HG03064 (cell line): Measurements from ENCODE around the gene BACH2.
"Not testable (repeated sequence)": the region's sequence is repeated elsewhere in the genome, so short reads cannot be mapped to it uniquely, and the experiment has no call there.

Experiments
- ATAC-seq: cut with Tn5 transposase; IDR thresholded peaks from one replicate; pipeline ENCODE4 v1.9.1; 2021; ENCODE audit warnings: low read depth; ENCODE audit not compliant: unreplicated experiment

BACH2 gene

DNA sequence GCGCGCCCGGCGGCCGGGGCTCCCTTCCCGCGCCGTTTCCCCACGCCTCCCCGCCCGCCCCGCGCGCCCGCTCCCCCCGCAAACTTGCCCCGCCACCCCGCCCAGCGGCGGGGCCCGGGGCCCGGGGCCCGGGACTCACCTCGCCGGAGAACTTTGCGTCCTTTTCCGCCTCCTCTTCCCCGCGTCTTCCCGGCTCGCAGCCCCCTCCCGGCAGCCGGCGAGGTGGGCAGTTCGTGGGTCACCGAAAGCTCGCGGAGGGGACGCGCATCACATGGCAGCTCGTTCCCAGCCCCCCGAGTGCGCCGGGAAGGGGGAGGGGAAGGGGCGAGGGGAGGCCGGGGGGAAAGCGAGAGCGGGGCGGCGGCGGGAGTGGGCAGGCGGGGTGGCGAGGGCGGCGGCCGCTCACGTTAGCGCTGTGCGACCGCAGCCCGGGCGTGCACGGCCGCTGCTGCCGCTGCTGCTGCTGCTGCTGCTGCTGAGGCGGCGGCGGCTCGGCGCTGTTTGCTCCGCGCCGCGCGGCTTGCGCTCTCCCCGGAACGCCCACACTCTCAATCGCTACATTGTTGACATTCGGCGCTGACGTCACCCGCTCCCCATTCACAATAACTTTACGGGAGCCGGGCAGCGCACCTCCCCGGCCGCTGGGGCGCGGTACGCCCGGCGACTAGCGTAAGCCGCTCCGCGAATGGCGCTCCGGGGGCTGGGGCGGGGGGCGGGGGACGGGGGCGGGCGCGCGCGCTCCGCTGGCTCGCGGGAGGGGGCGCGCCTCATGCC is at the start of gene BACH2:
Gene BACH2 (minus strand): TSS at position 503 of the 774 bp plus-strand sequence. CDS start 287,999 bp downstream, outside the sequence.
- peak; percentile 47 for ATAC-seq

DNA sequence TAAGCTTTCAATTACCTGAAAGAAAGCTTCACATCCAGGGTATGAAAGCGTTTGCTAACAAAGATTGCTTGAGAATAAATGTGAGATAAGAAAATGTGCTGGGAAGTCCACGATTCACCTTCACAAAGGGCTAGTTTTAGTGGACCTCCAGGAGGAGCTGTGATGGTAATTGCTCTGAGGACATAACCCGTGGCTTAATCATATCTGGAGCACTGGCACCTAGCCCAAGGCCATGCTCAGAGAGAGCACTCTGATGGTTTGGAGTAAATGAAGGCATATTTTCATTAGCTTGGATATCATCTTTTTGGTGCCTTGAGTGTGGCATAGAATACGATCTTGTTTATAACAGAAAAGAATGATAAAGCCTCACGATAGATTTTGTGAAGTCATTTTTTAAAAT is 46.9 kb upstream of the BACH2 start:
- no peak for ATAC-seq

DNA sequence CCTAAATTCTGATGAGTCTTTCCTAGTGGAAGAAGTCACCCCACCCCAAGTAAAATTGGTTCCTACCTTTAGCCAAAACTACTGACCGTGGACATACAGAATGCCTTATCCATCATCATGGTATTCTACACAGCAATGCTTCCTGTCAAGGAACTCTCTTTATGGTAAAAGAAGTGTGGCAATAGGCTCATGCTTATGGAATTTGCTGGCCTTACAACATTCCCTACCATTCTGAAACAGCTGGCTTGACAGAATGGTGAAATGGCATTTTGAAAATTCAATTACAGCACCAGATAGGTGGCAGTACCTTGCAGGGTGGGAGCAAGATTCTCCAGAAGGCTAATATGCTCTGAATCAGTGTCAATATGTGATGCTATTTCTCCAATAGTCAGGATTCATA is 41.8 kb upstream of the BACH2 start:
- no peak for ATAC-seq

DNA sequence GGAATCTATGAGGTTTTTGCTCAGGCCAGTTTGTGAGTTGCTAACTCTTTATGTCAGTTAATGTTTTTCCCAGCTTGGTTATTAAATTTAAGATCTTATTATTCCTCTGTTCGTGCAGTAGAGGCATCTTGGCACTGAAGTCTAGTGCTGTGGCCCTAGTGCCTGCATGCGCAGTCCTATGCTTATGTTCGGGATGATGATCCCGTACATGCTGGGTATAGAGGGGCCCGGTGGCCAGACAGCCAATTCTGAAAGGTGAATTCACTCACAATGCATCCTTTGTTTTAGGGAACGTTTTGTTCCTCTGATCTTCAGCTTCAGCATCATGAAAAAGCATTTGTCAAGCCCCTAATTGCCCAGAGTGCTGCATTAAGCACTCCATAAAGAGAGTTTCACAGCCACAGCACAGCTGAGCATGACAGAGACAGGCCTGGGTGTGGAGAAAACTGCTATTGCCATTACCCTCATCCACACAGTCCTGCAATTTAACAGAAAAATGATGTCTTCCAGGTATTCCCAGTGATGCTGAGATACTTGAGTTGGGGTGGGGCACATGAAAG is 39.8 kb upstream of the BACH2 start:
- no peak for ATAC-seq

DNA sequence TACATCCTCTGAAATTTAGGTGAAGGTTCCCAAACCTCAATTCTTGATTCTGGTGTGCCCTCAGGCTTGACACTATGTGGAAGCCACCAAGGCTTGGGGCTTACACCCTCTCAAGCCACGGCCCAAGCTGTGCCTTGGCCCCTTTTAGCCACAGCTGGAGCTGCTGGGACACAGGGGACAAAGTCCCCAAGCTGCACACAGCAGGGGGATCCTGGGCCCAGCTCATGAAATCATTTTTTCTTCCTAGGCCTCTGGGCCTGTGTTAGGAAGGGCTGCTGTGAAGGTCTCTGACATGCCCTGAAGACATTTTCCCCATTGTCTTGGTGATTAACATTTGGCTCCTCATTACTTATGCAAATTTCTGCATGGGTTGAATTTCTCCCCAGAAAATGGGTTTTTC is 37.3 kb upstream of the BACH2 start:
- no peak for ATAC-seq

DNA sequence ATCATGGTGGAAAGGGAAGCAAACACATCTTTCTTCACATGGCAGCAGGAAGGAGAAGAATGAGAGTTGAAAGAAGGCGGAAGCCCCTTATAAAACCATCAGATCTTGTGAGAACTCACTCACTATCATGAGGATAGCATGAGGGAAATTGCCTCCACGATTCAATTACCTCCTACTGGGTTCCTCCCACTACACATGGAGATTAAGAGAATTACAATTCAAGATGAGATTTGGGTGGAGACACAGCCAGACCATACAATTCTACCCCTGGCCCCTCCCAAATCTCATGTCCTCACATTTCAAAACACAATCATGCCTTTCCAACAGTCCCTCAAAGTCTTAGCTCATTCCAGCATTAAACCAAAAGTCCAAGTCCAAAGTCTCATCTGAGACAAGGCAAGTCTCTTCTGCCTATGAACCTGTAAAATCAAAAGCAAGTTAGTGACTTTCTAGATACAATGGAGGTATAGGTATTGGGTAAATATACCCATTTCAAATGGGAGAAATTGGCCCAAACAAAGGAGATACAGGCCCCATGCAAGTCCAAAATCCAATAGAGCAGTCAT is 36.4 kb upstream of the BACH2 start:
- not testable (repeated sequence) for ATAC-seq

DNA sequence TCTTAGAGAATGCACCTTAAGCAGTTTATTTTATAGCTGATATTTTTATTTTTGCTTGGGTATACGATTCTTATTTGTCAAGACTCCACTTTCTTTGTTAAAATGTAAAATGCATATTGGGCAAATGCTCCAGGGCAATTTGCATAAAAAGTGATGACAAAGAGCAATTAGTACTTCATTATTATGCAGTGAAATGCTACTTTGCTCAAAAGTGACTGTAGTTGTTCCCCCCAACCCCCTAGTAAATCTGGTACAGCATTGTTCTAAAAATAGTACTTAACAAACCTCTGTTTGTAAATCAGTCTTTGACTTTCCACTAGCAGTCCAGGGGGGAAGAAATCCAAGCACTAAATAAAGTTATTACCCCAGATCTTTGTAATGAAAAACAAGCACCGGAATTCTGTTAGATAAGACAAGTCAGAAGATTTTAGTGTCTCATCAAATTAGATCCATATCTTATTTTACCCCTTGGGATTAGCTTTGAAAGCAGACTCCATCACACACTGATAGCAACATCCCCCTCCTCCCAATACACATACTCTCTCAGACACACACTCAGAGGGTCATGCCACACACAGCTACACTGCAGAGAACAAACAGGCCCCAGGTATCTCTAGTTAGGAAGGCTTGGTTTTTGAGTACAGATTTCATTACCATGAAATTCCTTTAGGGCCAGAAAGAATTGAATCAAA is 32.9 kb upstream of the BACH2 start:
- ATAC-seq, result no peak

DNA sequence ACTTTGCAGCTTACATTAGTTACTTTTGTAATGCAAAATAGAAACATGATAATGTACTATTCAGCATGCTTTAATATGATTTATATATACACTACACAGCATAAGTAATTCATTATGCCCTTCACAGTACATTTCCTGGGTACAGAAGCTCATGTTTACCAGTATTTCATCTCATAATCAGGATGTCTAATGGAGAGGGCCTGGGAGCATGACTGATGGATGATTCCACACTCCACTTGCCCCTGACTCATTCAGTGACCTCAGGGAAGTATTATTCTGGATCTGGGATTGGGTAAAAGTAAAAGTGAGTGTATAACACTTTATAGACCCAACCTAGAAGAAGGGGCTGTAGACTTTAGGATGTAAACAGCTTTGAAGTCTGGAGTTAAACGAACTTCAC is 31.4 kb upstream of the BACH2 start:
- ATAC-seq, result no peak

DNA sequence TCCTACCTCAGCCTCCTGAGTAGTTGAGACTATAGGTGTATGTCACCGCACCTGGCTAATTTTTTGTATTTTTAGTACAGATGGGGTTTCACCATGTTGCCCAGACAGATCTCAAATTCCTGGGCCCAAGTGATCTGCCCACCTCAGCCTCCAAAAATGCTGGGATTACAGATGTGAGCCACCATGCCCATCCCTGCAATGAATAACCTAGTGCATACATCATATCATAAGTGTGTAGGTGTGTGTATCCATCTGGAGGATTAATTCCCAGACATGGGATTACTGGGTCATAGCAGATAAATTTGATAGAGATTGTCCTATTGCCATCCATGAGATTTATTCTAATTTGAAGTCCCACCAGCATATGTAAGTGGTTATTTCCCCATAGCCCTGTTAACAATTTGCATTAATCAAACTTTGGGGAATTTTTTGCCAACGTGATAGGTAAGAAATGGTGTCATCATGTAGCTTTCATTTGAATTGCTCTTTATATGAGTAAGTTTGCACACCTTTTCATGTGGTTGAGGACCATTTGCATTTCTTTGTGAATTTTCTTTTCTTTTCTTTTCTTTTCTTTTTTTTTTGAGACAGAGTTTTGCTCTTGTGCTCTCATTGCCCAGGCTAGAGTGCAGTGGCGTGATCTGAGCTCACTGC is 29.9 kb upstream of the BACH2 start:
- ATAC-seq, result no peak

DNA sequence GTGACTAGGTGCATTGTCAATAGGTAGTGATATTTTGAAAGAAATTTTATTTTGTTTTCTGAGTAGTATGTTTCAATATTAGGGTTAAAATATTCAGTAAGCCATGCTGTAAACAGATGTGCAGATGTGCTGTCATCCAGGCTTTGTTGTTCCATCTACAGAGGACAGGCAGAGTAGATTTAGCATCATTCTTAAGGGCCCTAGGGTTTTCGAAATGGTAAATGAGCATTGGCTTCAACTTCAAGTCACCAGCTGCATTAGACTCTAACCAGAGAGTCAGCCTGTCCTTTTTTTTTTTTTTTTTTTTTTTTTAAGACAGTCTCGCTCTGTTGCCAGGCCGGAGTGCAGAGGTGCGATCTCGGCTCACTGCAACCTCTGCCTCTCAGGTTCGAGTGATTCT is 27.1 kb upstream of the BACH2 start:
- no peak for ATAC-seq

DNA sequence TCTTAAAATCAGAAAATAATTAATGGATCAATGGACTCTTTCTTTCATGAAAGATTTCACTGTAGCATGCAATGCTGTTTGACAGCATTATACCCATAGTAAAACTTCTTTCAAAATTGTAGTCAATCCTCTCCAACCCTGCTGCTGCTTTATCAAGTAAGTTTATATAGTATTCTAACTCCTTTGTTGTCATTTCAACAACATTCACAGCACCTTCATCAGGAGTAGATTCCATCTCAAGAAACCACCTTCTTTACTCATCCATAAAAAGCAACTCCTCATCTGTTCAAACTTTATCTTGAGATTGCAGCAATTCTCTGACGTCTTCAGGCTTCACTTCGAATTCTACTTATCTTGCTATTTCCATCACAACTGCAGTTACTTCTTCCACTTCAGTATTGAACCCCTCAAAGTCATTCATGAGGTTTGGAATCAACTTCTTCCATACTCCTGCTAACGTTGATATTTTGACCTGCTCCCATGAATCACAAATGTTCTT is 26.4 kb upstream of the BACH2 start:
- ATAC-seq, result no peak

DNA sequence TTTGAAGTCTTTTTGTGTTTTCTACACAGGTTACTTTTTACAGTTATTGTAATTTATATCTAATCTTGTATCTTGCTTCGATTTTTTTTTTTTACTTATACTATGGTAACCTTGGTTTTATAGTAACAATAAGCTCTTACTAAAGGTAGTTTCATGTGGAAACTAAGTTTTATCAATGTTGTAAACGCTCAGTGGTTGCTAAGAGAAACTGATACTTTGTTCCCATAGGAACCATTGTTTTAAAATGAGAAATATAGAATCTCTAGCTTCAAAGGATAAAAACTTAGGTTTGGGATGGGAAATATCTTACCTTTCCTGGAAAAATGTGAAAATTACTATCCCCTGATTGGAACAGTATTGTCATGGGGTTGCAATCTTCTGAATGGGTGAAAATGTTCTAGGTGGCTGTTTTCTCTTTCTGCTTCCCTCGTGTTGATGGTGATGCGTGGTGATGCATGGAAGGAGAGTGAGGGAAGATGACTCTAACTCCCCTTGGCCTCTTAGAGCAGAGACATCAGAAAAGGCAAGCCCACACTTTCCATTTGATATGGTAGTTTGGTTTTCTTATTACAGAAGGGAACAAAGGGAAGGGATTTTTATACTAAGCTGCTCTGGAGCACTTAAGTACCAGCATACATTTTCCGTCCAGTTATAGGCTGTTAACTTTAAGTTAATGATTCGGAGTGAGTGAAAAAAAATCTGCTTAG is 23.5 kb upstream of the BACH2 start:
- no peak for ATAC-seq

DNA sequence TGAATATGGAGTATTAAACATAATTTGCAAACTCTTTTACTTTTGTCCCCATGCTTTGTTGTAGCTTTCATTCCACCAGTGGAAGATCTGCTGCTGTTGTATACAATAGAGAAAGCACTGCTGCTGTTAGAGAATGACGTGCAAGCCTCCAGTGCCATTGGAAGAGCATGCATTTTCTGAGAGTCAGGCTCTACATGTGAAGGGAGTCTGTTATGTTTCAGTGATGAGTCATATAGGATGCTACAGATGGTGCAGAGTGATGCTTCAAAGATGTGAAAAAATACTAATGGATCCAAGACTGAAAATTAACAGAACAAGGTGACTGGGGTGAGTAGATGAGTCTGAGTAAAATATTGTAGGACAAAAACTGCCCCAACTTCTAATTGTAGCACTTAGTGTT is 22.4 kb upstream of the BACH2 start:
- no peak for ATAC-seq

DNA sequence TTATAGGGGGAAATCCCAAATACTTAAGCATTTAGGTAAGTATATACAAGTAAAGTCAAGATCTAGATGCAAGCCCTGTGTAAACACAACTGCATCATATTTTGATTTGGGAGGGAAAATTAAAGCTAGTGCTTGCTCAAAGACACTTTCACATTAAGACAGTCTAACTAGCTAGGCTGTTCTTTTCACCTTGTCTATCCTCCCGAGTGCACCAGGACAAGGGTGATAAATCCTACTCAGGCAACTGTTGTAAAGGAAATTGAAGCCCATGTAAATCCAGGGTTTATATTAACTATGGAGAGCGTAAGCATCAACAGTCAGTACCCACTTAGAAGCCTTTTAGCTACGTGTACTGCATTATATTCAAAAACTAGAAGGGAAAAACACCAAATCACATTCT is 19.3 kb upstream of the BACH2 start:
- no peak for ATAC-seq

DNA sequence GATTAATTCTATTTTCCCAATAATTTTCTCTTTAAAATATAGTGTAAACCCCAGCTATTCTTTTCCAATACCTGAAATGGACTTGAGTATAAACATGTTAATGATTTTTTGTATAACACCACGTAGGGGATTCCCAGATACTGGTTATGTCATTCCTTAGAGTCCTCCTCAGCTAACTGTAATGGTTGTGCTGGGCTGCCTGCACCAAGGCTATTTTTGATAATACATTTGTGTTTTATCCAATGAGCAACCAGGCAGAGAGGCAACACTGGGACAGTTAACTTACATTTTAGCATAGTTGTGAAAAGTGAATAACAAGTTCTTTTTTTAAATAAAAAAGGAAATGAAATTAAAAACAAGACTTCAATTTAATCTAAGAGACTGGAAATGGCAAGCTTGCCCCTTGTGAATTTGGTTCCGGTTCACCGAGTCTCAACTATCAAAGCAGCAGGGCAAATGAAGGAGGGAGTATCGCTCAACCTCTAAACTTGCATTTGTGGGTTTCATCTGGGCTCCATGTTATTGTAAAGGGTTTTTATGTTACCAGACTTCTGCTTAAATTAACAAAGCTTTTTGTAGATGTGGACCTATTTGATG is 18.8 kb upstream of the BACH2 start:
- no peak for ATAC-seq

DNA sequence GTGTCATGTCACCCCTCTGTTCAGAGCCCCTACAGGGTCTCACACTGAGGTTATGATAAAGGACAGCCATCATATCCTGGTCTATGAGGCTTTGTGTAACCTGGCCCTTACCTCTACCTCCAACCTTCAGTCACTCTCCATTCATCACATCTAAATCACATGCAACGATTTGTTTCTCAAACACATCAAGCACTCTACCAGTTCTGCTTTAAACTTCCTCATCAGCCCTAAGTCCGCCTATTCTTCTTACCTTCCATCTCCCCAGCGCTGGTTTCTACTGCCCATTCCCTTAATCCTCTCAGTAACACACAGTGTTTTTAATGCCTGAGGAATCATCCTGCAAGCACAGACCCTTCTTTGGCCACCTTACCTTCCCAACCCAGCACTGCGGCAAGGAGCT is 17.9 kb upstream of the BACH2 start:
- no peak for ATAC-seq

DNA sequence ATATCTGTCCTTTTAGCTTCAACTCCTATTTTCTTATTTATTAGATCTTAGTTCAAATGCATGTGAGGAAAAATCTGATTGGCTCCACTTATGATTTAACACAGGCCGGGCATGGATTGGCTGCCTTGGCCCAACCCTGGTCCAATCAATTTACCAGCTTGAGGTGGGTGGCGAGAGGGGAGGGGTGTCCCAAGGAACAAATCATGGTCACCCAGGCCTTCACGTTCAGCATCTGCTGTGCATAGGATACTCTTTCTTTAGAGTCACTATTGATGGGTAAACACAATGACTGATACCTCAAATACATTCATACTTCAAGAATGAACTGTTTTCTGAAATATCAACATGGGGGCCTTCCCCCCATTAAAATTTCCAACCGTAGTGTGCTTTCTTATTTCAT is 14.9 kb upstream of the BACH2 start:
- ATAC-seq, result no peak

DNA sequence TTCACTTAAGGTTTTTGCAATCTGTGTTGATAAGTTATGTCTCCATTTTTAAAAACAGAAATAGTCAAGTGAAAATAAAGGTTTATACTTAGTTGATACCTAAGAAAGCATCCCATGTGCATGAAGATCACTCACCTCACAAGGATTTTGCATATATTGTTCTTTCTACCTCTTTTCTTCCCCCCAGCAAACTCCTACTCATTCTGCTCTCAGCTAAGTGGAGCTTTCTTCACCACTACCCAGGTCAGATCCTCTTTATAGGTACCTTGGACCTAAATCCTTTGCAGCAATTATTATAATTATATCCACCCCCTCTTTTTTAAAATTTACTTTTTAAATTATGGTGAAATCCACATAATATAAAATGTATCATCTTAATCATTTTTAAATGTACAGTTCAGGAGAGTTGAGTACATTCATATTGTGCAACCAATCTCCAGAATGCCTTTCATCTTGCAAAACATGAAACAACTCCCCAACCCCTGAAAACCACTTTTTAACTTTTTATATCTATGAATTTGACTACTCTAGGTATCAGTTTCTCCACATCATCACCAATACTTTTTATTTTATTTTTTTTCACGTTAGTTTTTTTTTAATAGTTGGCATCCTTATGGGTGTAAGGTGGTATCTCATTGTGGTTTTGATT is 9.3 kb upstream of the BACH2 start:
- no peak for ATAC-seq

DNA sequence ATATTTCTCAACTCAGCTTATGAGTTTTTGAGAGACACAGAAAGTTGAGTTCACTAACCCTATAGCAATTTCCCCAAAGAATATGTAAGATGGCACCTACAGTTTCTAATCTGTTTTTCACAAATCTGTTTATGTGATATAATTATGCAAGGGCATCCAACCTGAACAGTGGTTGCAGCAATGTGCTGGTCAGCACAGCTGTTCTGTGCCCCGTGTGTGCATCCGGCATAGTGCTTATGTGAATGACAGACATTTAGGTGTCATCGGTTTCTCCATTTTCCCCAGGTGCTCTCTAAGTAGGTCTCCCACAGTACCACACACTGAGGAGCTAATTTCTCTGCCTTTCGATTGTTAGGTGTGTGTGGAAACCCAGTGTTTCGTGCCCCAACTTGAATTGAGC is 7.7 kb upstream of the BACH2 start:
- ATAC-seq, result peak; percentile 57
